ENCODE measurements around the gene TMEM42.

Gene TMEM42

GRCh38 chr3:44910693-44911092 lies 49.0 kb downstream of the TMEM42 start:
- TF ChIP-seq FOXP2 (optimal IDR thresholded peaks at IDR 0.05; ENCODE audit: control extremely low read depth, extremely low read length, insufficient read depth) (no peak), EZH2 (IDR thresholded peaks at IDR 0.05) (no peak)
- no peaks in the 10 kb centered on the region for H3K36me3 ChIP-seq (ENCODE audit: insufficient read depth, low read length)
- H3K27ac ChIP-seq = no peak overlapping the region
- H3K9me3 ChIP-seq (ENCODE audit: low read depth, low read length) = no peaks in the 10 kb centered on the region
- DNase-seq (ENCODE audit: low read depth, low spot score) = no peak
- no peak overlapping the region for H3K9ac ChIP-seq (ENCODE audit: insufficient read length)
- no peak overlapping the region for H3K4me3 ChIP-seq

- TF ChIP-seq EZH2 (IDR thresholded peaks at IDR 0.05) (no peak), POLR2AphosphoS5 (IDR thresholded peaks at IDR 0.05; ENCODE audit: borderline replicate concordance, low read depth, low read length) (no peak), FOXP2 (optimal IDR thresholded peaks at IDR 0.05; ENCODE audit: control extremely low read depth, extremely low read length, insufficient read depth) (no peak)
- Histone ChIP-seq H3K36me3 (ENCODE audit: insufficient read depth, low read length) (no peaks in the 10 kb centered on the region), H3K9me3 (ENCODE audit: low read depth, low read length) (no peaks in the 10 kb centered on the region), H3K4me3 (no peak overlapping the region), H3K27ac (no peak overlapping the region), H3K9ac (ENCODE audit: insufficient read length) (no peak overlapping the region)
- DNase-seq (ENCODE audit: low read depth, low spot score) = no peak
These were observed 52.3 kb downstream of the TMEM42 start for GRCh38 chr3:44913868-44914468.

GRCh38 chr3:44914936-44915335 lies 53.2 kb downstream of the TMEM42 start:
- Histone ChIP-seq H3K4me3 (no peak overlapping the region), H3K9me3 (ENCODE audit: low read depth, low read length) (no peaks in the 10 kb centered on the region), H3K9ac (ENCODE audit: insufficient read length) (no peak overlapping the region), H3K27ac (no peak overlapping the region), H3K36me3 (ENCODE audit: insufficient read depth, low read length) (no peaks in the 10 kb centered on the region)
- TF ChIP-seq EZH2 (IDR thresholded peaks at IDR 0.05) (no peak), POLR2AphosphoS5 (IDR thresholded peaks at IDR 0.05; ENCODE audit: borderline replicate concordance, low read depth, low read length) (no peak), FOXP2 (optimal IDR thresholded peaks at IDR 0.05; ENCODE audit: control extremely low read depth, extremely low read length, insufficient read depth) (no peak)
- no peak for DNase-seq (ENCODE audit: low read depth, low spot score)

Data from SK-N-MC (cell line).